GM13977 (cell line): ENCODE results near the gene HOXB3.

Experiments used
- DNase-seq: peaks from one replicate; pipeline ENCODE4 v3.0.0; 2012; ENCODE audit warnings: low spot score
- CTCF ChIP-seq: IDR thresholded peaks from 2 replicates; pipeline ENCODE4 v1.5.1; 2012; ENCODE audit warnings: mild to moderate bottlenecking, control low read depth; ENCODE audit not compliant: insufficient read depth; ENCODE audit errors: extremely low read depth, missing control alignments
- in situ Hi-C: fragments of 300-500 bp; cut with MboI; formaldehyde crosslinking; loops from one replicate; pipeline ENCODE4 v1.12.0; 2022; ENCODE audit warnings: low sequenced_read_pairs, low pct_unique_long_range_greater_than_20kb, mixed read lengths, inconsistent platforms; ENCODE audit not compliant: unreplicated experiment

Gene HOXB3

DNA sequence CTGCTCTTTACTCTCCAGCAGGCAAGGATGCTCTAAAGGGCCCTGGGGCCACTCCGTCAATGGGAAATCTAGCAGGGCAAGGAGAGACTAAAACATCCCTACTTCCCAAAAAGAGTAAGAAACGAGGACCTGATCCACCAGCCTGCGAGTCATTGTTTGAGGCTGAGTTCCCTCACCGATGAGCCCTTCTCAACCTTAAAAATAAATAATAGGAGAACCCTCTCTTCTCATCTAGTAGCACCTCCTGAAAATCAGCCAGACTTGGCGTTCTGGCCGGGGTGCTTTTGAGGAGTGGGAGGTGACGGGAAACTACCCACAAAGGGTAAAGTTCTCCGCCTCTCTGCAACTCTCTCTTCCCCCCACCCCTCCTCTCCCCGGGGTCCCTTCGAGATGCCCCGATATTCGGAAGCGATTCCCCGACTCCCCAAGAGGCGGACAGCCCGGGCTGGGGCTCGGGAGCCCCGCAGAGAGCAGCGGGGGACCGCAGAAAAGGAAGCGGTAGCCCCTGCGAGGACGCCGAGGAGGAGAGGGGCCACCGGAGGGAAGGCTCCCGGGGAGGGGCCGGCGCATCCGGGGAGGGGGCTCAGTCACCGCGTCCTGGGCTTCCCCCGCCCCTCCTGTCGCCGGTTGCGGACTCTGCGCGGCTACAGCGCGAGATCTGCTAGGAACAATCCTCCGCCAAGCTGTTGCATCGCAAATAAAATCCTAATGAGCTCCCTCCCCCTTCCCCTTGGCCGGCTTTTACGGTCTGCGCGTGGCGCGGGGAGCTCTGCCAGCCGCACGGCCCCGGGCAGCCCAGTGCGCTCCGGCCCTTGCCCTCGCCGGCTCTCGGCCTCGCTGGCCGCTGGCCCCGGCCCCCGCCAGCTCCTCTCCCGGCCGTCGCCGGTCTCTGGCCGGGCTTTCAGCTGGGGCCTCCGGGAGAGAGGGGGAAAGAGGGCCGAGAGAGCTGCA is 34.8 kb upstream of the HOXB3 start:
- peak; percentile 64 for DNase-seq
- in situ Hi-C loops = no loop called here
- no peak for TF ChIP-seq CTCF

DNA sequence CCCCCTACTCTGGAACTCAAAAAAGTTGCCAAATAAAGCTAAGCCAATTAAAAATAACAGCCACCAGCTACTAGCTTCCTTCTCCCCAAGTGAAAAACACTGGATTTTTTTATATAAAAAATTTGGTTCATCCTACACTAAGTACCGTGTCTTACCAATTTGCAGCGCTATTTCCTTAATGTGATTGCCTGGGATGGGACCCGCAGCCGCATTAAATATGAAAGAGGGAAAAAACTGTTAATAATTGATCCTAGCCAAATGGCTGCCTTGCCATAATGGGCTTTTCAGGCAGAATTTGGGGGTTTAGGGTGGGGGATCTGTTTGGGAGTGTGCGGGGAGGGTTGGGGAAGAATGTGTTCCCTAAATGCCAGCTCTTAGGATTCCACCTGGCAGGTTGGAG is 34.1 kb upstream of the HOXB3 start:
- no peak for TF ChIP-seq CTCF
- in situ Hi-C loops = no loop called here
- no peak for DNase-seq

GRCh38 chr17:48623583-48623982 is 33.5 kb upstream of the HOXB3 start:
- no peak for TF ChIP-seq CTCF
- DNase-seq = no peak
- in situ Hi-C loops = no loop called here

- in situ Hi-C loops = no loop called here
- no peak for TF ChIP-seq CTCF
- no peak for DNase-seq
These were observed 32.8 kb upstream of the HOXB3 start for GRCh38 chr17:48622857-48623256.

DNA sequence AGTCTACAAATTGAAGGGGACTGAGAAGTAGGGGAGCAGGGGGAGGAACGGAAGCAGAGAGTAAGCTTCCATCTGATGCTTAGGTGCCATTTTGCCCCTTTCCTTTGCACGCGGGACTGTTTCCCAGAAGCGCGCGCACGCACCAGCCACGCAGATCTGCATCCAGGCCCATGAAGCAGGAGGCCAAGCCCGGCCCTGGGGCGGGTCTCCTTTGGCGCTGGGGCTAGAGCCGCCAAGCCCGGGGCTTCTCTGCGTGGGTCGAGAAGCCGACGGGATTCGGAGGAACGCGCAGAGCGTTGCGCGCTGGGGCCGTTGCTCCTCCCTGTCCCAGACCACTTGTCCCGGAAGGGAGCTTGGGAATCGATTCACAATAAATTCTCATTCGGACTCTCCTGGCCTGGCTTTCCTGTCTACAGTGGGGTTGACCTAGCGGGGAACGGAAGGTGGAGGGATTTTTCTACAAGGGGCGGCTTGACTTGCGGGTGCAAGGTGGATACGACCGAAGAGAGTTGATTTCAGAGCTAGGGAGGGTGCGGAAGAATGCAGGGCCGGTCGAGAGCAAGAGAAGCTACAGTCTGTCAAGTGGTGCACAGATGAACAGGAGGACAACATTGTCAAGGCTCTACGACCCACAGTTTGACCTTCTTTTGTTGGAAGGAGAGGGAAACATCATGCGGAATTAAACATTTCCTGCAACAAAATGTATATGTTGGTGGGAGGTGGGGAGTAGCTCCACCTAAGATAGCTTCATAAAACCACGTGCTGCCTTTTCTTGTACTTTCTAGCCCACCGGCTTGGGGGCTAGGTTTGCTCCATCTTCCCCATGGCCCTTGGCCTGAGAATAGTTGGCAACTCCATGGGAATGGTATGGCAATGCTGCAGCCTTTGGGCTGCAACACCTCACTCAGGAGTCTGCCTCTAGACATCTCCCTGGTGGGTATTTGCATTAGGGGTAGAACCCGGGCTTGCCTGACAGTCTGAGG is 31.7 kb upstream of the HOXB3 start:
- in situ Hi-C loops = no loop called here
- TF ChIP-seq CTCF = no peak
- no peak for DNase-seq

GRCh38 chr17:48620461-48621139 is 30.6 kb upstream of the HOXB3 start:
- DNase-seq = no peak
- no peak for TF ChIP-seq CTCF
- in situ Hi-C loops = no loop called here
